Liver (tissue), 9 donors: ENCODE measurements around the gene TRAPPC6A. TPM values are rescaled to one million over a fixed set of nuclear protein-coding genes. Genes with fewer than 3 reads are reported as not detected.

Source experiments
- DNase-seq: peaks from one replicate; pipeline ENCODE4 v3.0.0-alpha.2; 2017; ENCODE audit warnings: low spot score
- H3K27ac ChIP-seq, 2 donors: one replicate each; pipeline ENCODE4 v1.7.0; 2013; ENCODE audit warnings: inconsistent platforms in 2 of 2, low read length in 2 of 2, control low read depth in 1 of 2, low read depth in 1 of 2, mild to moderate bottlenecking in 1 of 2
- H3K27me3 ChIP-seq, 4 donors: one replicate each; pipeline versions ENCODE4 v1.6.1 to v1.7.0; 2013; ENCODE audit warnings: low read length in 3 of 4, inconsistent platforms in 1 of 4, mild to moderate bottlenecking in 1 of 4, moderate library complexity in 1 of 4; ENCODE audit not compliant: control insufficient read depth in 4 of 4, insufficient read depth in 4 of 4
- H3K36me3 ChIP-seq, 4 donors: one replicate each; pipeline versions ENCODE4 v1.6.1 to v1.7.0; 2013; ENCODE audit warnings: low read length in 3 of 4, mild to moderate bottlenecking in 3 of 4, low read depth in 1 of 4, moderate library complexity in 1 of 4; ENCODE audit not compliant: control insufficient read depth in 4 of 4, insufficient read depth in 3 of 4
- H3K4me1 ChIP-seq, 4 donors: one replicate each; pipeline versions ENCODE4 v1.6.1 to v1.7.0; 2013; ENCODE audit warnings: low read length in 3 of 4, mild to moderate bottlenecking in 3 of 4, moderate library complexity in 1 of 4; ENCODE audit not compliant: control insufficient read depth in 4 of 4, insufficient read depth in 4 of 4
- H3K4me3 ChIP-seq, 3 donors: one replicate each; pipeline versions ENCODE4 v1.6.1 to v1.7.0; 2013; ENCODE audit warnings: low read length in 3 of 3, control low read depth in 1 of 3, low read depth in 1 of 3, mild to moderate bottlenecking in 1 of 3
- H3K9ac ChIP-seq, 2 donors: one replicate each; pipeline ENCODE4 v1.7.0; 2013; ENCODE audit warnings: low read length in 2 of 2, mild to moderate bottlenecking in 2 of 2, moderate library complexity in 2 of 2, control low read depth in 1 of 2, low read depth in 1 of 2
- H3K9me3 ChIP-seq, 4 donors: one replicate each; pipeline versions ENCODE4 v1.6.1 to v1.7.0; 2013; ENCODE audit warnings: low read length in 3 of 4; ENCODE audit not compliant: control insufficient read depth in 4 of 4
- FOXA1 ChIP-seq: IDR thresholded peaks from 2 replicates; pipeline ENCODE4 v1.6.1; 2016; ENCODE audit warnings: antibody characterized with exemption
- FOXA2 ChIP-seq: IDR thresholded peaks from 2 replicates; pipeline ENCODE4 v1.6.1; 2016; ENCODE audit warnings: antibody characterized with exemption
- GABPA ChIP-seq, 2 donors: IDR thresholded peaks in 1 of 2; conservative IDR thresholded peaks in 1 of 2; 2 replicates each; pipeline ENCODE4 v1.6.1; 2016; ENCODE audit warnings: antibody characterized with exemption in 2 of 2, mild to moderate bottlenecking in 1 of 2, moderate library complexity in 1 of 2
- HNF4A ChIP-seq, 2 donors: conservative IDR thresholded peaks; 2 replicates each; pipeline ENCODE4 v1.6.1; 2016; ENCODE audit warnings: antibody characterized with exemption in 2 of 2, mild to moderate bottlenecking in 2 of 2
- HNF4G ChIP-seq: IDR thresholded peaks from 2 replicates; pipeline ENCODE4 v1.6.1; 2016; ENCODE audit warnings: antibody characterized with exemption
- JUND ChIP-seq, 2 donors: IDR thresholded peaks; 2 replicates each; pipeline ENCODE4 v1.6.1; 2016; ENCODE audit warnings: antibody characterized with exemption in 2 of 2
- NR2F2 ChIP-seq: IDR thresholded peaks from 2 replicates; pipeline ENCODE4 v1.6.1; 2016; ENCODE audit warnings: antibody characterized with exemption
- RAD21 ChIP-seq, 2 donors: IDR thresholded peaks; 2 replicates each; pipeline ENCODE4 v1.6.1; 2016; ENCODE audit warnings: antibody characterized with exemption in 2 of 2, mild to moderate bottlenecking in 2 of 2
- RXRA ChIP-seq, 2 donors: IDR thresholded peaks; 2 replicates each; pipeline ENCODE4 v1.6.1; 2017 to 2018; ENCODE audit warnings: antibody characterized with exemption in 2 of 2, mild to moderate bottlenecking in 1 of 2
- SP1 ChIP-seq: IDR thresholded peaks from 2 replicates; pipeline ENCODE4 v1.6.1; 2018; ENCODE audit warnings: antibody characterized with exemption, mild to moderate bottlenecking
- TAF1 ChIP-seq: conservative IDR thresholded peaks from 2 replicates; pipeline ENCODE4 v1.6.1; 2016; ENCODE audit warnings: antibody characterized with exemption, mild to moderate bottlenecking
- YY1 ChIP-seq: IDR thresholded peaks from 2 replicates; pipeline ENCODE4 v1.6.1; 2016; ENCODE audit warnings: antibody characterized with exemption, mild to moderate bottlenecking
- WGBS: extraction: QIAGEN DNeasy Blood & Tissue Kit; methylation state at CpG from one replicate; pipeline ENCODE4 v1.1.7; 2013; 5-methylcytosine and 5-hydroxymethylcytosine counted together
- polyA plus RNA-seq, 2 donors: library from polyadenylated mRNA; stranded (reverse) in 1 of 2; unstranded in 1 of 2; fragments of 200-250 nt in 1 of 2; fragments of >200 nt in 1 of 2; fragmentation: Nextera tagmentation in 1 of 2; extraction: Ambion mirVana in 1 of 2; gene quantifications; one replicate each; pipeline versions ENCODE4 v1.2.1 to v1.2.3, GENCODE V29; 2013 to 2015
- total RNA-seq, 2 donors: library from RNA; depleted of rRNA; stranded (reverse); fragments of >200 nt; gene quantifications; one replicate each; pipeline ENCODE4 v1.2.3, GENCODE V29; 2014
- TF ChIP-seq, protein P1 (sequence below): IDR thresholded peaks from 2 replicates; pipeline ENCODE4 v1.6.1; 2016; ENCODE audit warnings: antibody characterized with exemption
- TF ChIP-seq, protein P2 (sequence below): IDR thresholded peaks from 2 replicates; pipeline ENCODE4 v1.6.1; 2016; ENCODE audit warnings: antibody characterized with exemption
- TF ChIP-seq, protein P3 (sequence below): IDR thresholded peaks from 2 replicates; pipeline ENCODE4 v1.6.1; 2016; ENCODE audit warnings: antibody characterized with exemption, mild to moderate bottlenecking
- TF ChIP-seq, protein P4 (sequence below): fragments of 150-350 bp; IDR thresholded peaks from 2 replicates; pipeline ENCODE4 v1.5.1; 2017; ENCODE audit warnings: improper control_type of control experiment, low read depth, low read length; ENCODE audit not compliant: missing input control
- TF ChIP-seq, protein P5 (sequence below): IDR thresholded peaks from 2 replicates; pipeline ENCODE4 v1.6.1; 2016; ENCODE audit warnings: antibody characterized with exemption
- donor health status: healthy.
- donor health status: healthy.
- donor health status: healthy.
- donor health status: healthy.
- donor health status: healthy.

TRAPPC6A gene
- total and polyA plus RNA-seq, 4 donors, result 14.8 to 52.2 (median 28.6) TPM

DNA sequence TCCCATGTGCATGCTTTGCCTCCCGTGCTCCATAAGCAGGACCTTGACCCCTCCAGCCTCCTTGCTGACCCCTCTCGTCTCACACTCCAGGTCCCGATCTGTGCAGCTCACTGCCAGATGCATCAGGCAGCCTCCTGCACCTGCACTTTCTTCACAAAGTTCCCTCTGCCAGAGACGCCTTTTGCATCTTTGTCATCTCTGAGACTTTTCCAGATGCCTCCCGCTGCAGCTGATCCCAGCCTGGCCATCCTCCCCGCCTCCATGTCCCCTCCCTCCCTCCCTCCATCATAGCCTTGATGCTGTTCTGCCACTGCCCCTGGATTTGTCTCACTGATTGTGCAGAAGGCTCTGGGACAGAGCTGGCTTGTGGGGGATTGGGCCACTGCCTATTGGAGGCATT lies 55.2 kb downstream of the TRAPPC6A start:
- Histone ChIP-seq H3K9ac (no peak overlapping the region), H3K4me1 (no peaks in the 10 kb centered on the region)
- WGBS, result 89% methylated on average over 6 of the region's 6 CpGs

DNA sequence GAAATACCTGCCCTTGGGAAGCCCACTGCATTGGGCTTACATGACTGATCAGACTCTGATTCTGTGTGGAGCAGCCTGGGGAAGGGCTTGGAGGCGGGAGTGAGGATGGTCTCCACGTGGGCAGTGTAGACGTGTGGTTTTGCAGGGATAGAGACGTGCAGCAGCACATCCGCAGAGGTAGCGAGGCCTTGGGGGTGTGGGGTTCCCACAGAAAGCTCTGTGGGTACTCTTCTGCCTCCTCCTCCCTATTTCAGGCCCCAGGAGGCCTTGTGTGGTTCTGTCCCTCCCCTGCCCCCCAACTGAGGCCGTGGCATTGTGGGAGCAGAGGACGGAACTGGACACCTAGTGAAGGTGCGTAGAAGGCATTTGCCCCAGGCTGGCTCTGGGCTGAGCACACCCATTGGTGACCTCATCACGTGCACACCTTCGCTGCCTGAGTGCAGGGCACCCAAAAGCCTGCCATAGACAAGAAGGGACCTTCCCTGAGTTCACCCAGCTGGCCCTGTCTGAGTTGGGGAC lies 56.2 kb downstream of the TRAPPC6A start:
- DNase-seq, result no peak
- H3K36me3 ChIP-seq, result no peaks in the 10 kb centered on the region
- TF ChIP-seq FOXA1 (no peak), GABPA (IDR thresholded peaks at IDR 0.05 in 1 of 2, conservative IDR thresholded peaks at IDR 0.05 in 1 of 2) (no peak), HNF4G (no peak), RXRA (IDR thresholded peaks at IDR 0.05) (no peak), JUND (IDR thresholded peaks at IDR 0.05) (no peak), TAF1 (no peak), RAD21 (IDR thresholded peaks at IDR 0.05) (no peak), FOXA2 (no peak), NR2F2 (no peak), HNF4A (conservative IDR thresholded peaks at IDR 0.05) (no peak), YY1 (no peak), SP1 (no peak)
- TF ChIP-seq, protein P1, sequence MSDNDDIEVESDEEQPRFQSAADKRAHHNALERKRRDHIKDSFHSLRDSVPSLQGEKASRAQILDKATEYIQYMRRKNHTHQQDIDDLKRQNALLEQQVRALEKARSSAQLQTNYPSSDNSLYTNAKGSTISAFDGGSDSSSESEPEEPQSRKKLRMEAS, result no peak
- TF ChIP-seq, protein P2, sequence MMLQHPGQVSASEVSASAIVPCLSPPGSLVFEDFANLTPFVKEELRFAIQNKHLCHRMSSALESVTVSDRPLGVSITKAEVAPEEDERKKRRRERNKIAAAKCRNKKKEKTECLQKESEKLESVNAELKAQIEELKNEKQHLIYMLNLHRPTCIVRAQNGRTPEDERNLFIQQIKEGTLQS, result no peak
- TF ChIP-seq, protein P3, sequence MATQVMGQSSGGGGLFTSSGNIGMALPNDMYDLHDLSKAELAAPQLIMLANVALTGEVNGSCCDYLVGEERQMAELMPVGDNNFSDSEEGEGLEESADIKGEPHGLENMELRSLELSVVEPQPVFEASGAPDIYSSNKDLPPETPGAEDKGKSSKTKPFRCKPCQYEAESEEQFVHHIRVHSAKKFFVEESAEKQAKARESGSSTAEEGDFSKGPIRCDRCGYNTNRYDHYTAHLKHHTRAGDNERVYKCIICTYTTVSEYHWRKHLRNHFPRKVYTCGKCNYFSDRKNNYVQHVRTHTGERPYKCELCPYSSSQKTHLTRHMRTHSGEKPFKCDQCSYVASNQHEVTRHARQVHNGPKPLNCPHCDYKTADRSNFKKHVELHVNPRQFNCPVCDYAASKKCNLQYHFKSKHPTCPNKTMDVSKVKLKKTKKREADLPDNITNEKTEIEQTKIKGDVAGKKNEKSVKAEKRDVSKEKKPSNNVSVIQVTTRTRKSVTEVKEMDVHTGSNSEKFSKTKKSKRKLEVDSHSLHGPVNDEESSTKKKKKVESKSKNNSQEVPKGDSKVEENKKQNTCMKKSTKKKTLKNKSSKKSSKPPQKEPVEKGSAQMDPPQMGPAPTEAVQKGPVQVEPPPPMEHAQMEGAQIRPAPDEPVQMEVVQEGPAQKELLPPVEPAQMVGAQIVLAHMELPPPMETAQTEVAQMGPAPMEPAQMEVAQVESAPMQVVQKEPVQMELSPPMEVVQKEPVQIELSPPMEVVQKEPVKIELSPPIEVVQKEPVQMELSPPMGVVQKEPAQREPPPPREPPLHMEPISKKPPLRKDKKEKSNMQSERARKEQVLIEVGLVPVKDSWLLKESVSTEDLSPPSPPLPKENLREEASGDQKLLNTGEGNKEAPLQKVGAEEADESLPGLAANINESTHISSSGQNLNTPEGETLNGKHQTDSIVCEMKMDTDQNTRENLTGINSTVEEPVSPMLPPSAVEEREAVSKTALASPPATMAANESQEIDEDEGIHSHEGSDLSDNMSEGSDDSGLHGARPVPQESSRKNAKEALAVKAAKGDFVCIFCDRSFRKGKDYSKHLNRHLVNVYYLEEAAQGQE, result no peak
- TF ChIP-seq, protein P4, sequence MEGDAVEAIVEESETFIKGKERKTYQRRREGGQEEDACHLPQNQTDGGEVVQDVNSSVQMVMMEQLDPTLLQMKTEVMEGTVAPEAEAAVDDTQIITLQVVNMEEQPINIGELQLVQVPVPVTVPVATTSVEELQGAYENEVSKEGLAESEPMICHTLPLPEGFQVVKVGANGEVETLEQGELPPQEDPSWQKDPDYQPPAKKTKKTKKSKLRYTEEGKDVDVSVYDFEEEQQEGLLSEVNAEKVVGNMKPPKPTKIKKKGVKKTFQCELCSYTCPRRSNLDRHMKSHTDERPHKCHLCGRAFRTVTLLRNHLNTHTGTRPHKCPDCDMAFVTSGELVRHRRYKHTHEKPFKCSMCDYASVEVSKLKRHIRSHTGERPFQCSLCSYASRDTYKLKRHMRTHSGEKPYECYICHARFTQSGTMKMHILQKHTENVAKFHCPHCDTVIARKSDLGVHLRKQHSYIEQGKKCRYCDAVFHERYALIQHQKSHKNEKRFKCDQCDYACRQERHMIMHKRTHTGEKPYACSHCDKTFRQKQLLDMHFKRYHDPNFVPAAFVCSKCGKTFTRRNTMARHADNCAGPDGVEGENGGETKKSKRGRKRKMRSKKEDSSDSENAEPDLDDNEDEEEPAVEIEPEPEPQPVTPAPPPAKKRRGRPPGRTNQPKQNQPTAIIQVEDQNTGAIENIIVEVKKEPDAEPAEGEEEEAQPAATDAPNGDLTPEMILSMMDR, result no peak

More for the DNA sequence above, 55.2 kb downstream of the TRAPPC6A start:
- H3K9me3 ChIP-seq, result no peaks in the 10 kb centered on the region
- H3K36me3 ChIP-seq, result no peaks in the 10 kb centered on the region
- H3K27ac ChIP-seq, result no peak overlapping the region
- no peak for DNase-seq
- TF ChIP-seq JUND (IDR thresholded peaks at IDR 0.05) (no peak), NR2F2 (no peak), FOXA1 (no peak), FOXA2 (no peak), RXRA (IDR thresholded peaks at IDR 0.05) (no peak), YY1 (no peak), RAD21 (IDR thresholded peaks at IDR 0.05) (no peak), GABPA (IDR thresholded peaks at IDR 0.05 in 1 of 2, conservative IDR thresholded peaks at IDR 0.05 in 1 of 2) (no peak), HNF4G (no peak), TAF1 (no peak), HNF4A (conservative IDR thresholded peaks at IDR 0.05) (no peak)
- TF ChIP-seq, protein P1, result no peak
- TF ChIP-seq, protein P4, result no peak
- TF ChIP-seq, protein P5, sequence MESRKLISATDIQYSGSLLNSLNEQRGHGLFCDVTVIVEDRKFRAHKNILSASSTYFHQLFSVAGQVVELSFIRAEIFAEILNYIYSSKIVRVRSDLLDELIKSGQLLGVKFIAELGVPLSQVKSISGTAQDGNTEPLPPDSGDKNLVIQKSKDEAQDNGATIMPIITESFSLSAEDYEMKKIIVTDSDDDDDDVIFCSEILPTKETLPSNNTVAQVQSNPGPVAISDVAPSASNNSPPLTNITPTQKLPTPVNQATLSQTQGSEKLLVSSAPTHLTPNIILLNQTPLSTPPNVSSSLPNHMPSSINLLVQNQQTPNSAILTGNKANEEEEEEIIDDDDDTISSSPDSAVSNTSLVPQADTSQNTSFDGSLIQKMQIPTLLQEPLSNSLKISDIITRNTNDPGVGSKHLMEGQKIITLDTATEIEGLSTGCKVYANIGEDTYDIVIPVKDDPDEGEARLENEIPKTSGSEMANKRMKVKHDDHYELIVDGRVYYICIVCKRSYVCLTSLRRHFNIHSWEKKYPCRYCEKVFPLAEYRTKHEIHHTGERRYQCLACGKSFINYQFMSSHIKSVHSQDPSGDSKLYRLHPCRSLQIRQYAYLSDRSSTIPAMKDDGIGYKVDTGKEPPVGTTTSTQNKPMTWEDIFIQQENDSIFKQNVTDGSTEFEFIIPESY, result no peak
- no peak overlapping the region for H3K4me3 ChIP-seq
- no peaks in the 10 kb centered on the region for H3K27me3 ChIP-seq

More for the DNA sequence above, 56.2 kb downstream of the TRAPPC6A start:
- Histone ChIP-seq H3K4me1 (no peaks in the 10 kb centered on the region), H3K4me3 (no peak overlapping the region), H3K9ac (no peak overlapping the region), H3K27ac (no peak overlapping the region), H3K9me3 (no peaks in the 10 kb centered on the region), H3K27me3 (no peaks in the 10 kb centered on the region)
- 92% methylated on average over 11 of the region's 11 CpGs for WGBS
